ENCODE measurements around the gene MMP23B.
"Not testable (repeated sequence)": the region's sequence is repeated elsewhere in the genome, so short reads cannot be mapped to it uniquely, and the experiment has no call there.

The MMP23B gene

GRCh38 chr1:1640711-1641461 lies 8.9 kb downstream of the MMP23B start:
- H3K4me3 ChIP-seq (ENCODE audit: low read depth, low read length); DNase-seq (ENCODE audit: low read depth): not testable (repeated sequence)

GRCh38 chr1:1646326-1646725 lies 14.4 kb downstream of the MMP23B start:
- not testable (repeated sequence) for DNase-seq (ENCODE audit: low read depth); H3K4me3 ChIP-seq (ENCODE audit: low read depth, low read length)

GRCh38 chr1:1647567-1648241 lies 15.7 kb downstream of the MMP23B start:
- not testable (repeated sequence) for H3K4me3 ChIP-seq (ENCODE audit: low read depth, low read length); DNase-seq (ENCODE audit: low read depth)

- DNase-seq (ENCODE audit: low read depth); H3K4me3 ChIP-seq (ENCODE audit: low read depth, low read length): not testable (repeated sequence)
Observed at GRCh38 chr1:1648265-1648664, 16.3 kb downstream of the MMP23B start.

GRCh38 chr1:1658583-1659549 lies 26.9 kb downstream of the MMP23B start, which contains the start of gene CDK11B:
Gene CDK11B, minus strand, starts transcription at chr1:1659004. Its CDS starts 1,519 bp downstream, at chr1:1657485.
- TF ChIP-seq CTCF (conservative IDR thresholded peaks at IDR 0.05; ENCODE audit: low read depth, low read length): peak; percentile 15
- DNase-seq (ENCODE audit: low read depth): peak; percentile 95
- peak within 1 kb of the TSS; percentile 81 for H3K4me3 ChIP-seq (ENCODE audit: low read depth, low read length)

GRCh38 chr1:1662392-1662791 lies 30.4 kb downstream of the MMP23B start:
- DNase-seq (ENCODE audit: low read depth): peak; percentile 36
- H3K4me3 ChIP-seq (ENCODE audit: low read depth, low read length): not testable (repeated sequence)

GRCh38 chr1:1662830-1663560 lies 31.0 kb downstream of the MMP23B start:
- DNase-seq (ENCODE audit: low read depth); H3K4me3 ChIP-seq (ENCODE audit: low read depth, low read length): not testable (repeated sequence)

- not testable (repeated sequence) for H3K4me3 ChIP-seq (ENCODE audit: low read depth, low read length); DNase-seq (ENCODE audit: low read depth)
Observed at GRCh38 chr1:1664318-1664717, 32.3 kb downstream of the MMP23B start.

GRCh38 chr1:1664941-1665814 lies 33.2 kb downstream of the MMP23B start:
- TF ChIP-seq CTCF (conservative IDR thresholded peaks at IDR 0.05; ENCODE audit: low read depth, low read length): no peak
- DNase-seq (ENCODE audit: low read depth): no peak
- H3K4me3 ChIP-seq (ENCODE audit: low read depth, low read length): no peak overlapping the region

- DNase-seq (ENCODE audit: low read depth): no peak
- no peak overlapping the region for H3K4me3 ChIP-seq (ENCODE audit: low read depth, low read length)
- TF ChIP-seq CTCF (conservative IDR thresholded peaks at IDR 0.05; ENCODE audit: low read depth, low read length): peak; percentile 59
Observed at GRCh38 chr1:1665815-1666251, 33.9 kb downstream of the MMP23B start.
